ENCODE results near the gene SLC16A12.
"Not testable (repeated sequence)": the region's sequence is repeated elsewhere in the genome, so short reads cannot be mapped to it uniquely, and the experiment has no call there.

Gene SLC16A12

GRCh38 chr10:89414879-89415821, 120.2 kb downstream of the SLC16A12 start:
- DNase-seq: no peak

GRCh38 chr10:89414146-89414878, 121.1 kb downstream of the SLC16A12 start, which contains the start of gene IFIT5:
IFIT5 (plus strand) TSS chr10:89414568; CDS start chr10:89414799, 231 bp downstream.
- peak; percentile 68 for DNase-seq

GRCh38 chr10:89413398-89413912, 121.9 kb downstream of the SLC16A12 start:
- no peak for DNase-seq

GRCh38 chr10:89412276-89412675, 123.1 kb downstream of the SLC16A12 start:
- DNase-seq: not testable (repeated sequence)

- DNase-seq: not testable (repeated sequence)
These were observed 124.3 kb downstream of the SLC16A12 start for GRCh38 chr10:89411135-89411534.

- DNase-seq: not testable (repeated sequence)
These were observed 124.8 kb downstream of the SLC16A12 start for GRCh38 chr10:89410551-89410950.

- not testable (repeated sequence) for DNase-seq
These were observed 126.1 kb downstream of the SLC16A12 start for GRCh38 chr10:89409282-89409681.

- not testable (repeated sequence) for DNase-seq
These were observed 127.6 kb downstream of the SLC16A12 start for GRCh38 chr10:89407792-89408191.

- not testable (repeated sequence) for DNase-seq
These were observed 129.2 kb downstream of the SLC16A12 start for GRCh38 chr10:89406178-89406577.

GRCh38 chr10:89404104-89405047, 131.0 kb downstream of the SLC16A12 start:
- no peak for DNase-seq

- no peak for DNase-seq
These were observed 132.4 kb downstream of the SLC16A12 start for GRCh38 chr10:89403043-89403442.

GRCh38 chr10:89399956-89400355, 135.4 kb downstream of the SLC16A12 start:
- no peak for DNase-seq

GRCh38 chr10:89398003-89398749, 137.2 kb downstream of the SLC16A12 start:
- DNase-seq: no peak

GRCh38 chr10:89395141-89395540, 140.3 kb downstream of the SLC16A12 start:
- no peak for DNase-seq

GRCh38 chr10:89393898-89394297, 141.5 kb downstream of the SLC16A12 start:
- no peak for DNase-seq

- DNase-seq: no peak
These were observed 142.4 kb downstream of the SLC16A12 start for GRCh38 chr10:89392974-89393373.

GRCh38 chr10:89391907-89392756, 143.3 kb downstream of the SLC16A12 start, which contains the start of gene IFIT1:
IFIT1 (plus strand) TSS chr10:89392623; CDS start chr10:89392713, 90 bp downstream.
- peak; percentile 77 for DNase-seq

GRCh38 chr10:89391226-89391576, 144.2 kb downstream of the SLC16A12 start:
- not testable (repeated sequence) for DNase-seq

- no peak for DNase-seq
These were observed 144.7 kb downstream of the SLC16A12 start for GRCh38 chr10:89390476-89391225.

GRCh38 chr10:89389254-89389653, 146.1 kb downstream of the SLC16A12 start:
- no peak for DNase-seq
